Natural killer cell (primary cell): ENCODE measurements around the gene ZNF154. TPM values are rescaled to one million over a fixed set of nuclear protein-coding genes. Genes with fewer than 3 reads are reported as not detected.
A peak's percentile ranks its signal among the peaks of the same experiment; 100 is the strongest.

Source experiments
- ATAC-seq, 3 donors: fragments of 150-1000 bp in 2 of 3; fragments of 200-7000 bp in 1 of 3; cut with Tn5 transposase; 1 replicate in 1 of 3; 2 replicates in 2 of 3; pipeline ENCODE4 v1.10.0; 2021; ENCODE audit warnings: mild to moderate bottlenecking in 2 of 3, moderate library complexity in 2 of 3
- DNase-seq, 2 donors: peaks; one replicate each; pipeline versions ENCODE4 v3.0.0 to v3.0.0-alpha.2; 2013 to 2021; ENCODE audit warnings: mixed read lengths in 1 of 2
- H3K27ac ChIP-seq: one replicate; pipeline ENCODE4 v1.5.1; 2013; ENCODE audit warnings: mild to moderate bottlenecking, low read length
- H3K27me3 ChIP-seq: one replicate; pipeline ENCODE4 v1.6.1; 2013; ENCODE audit warnings: low read length; ENCODE audit not compliant: control insufficient read depth, insufficient read depth
- H3K36me3 ChIP-seq: one replicate; pipeline ENCODE4 v1.6.1; 2013; ENCODE audit warnings: low read length; ENCODE audit not compliant: control insufficient read depth, insufficient read depth
- H3K4me1 ChIP-seq: one replicate; pipeline ENCODE4 v1.6.1; 2013; ENCODE audit warnings: low read length; ENCODE audit not compliant: control insufficient read depth, insufficient read depth
- H3K4me3 ChIP-seq: one replicate; pipeline ENCODE4 v1.5.1; 2013; ENCODE audit warnings: low read length
- H3K9me3 ChIP-seq: one replicate; pipeline ENCODE4 v1.6.1; 2013; ENCODE audit warnings: low read length; ENCODE audit not compliant: control insufficient read depth, insufficient read depth
- H3K27ac Mint-ChIP-seq, 2 donors: one replicate each; pipeline ENCODE4 v1.8.0; 2022; ENCODE audit warnings: mild to moderate bottlenecking in 2 of 2, mixed read lengths in 2 of 2, moderate library complexity in 1 of 2
- H3K27me3 Mint-ChIP-seq, 2 donors: one replicate each; pipeline ENCODE4 v1.8.0; 2022; ENCODE audit warnings: low read depth in 2 of 2, mixed read lengths in 2 of 2
- H3K36me3 Mint-ChIP-seq: one replicate; pipeline ENCODE4 v1.8.0; 2022; ENCODE audit warnings: mixed read lengths
- H3K4me1 Mint-ChIP-seq, 2 donors: one replicate each; pipeline ENCODE4 v1.8.0; 2022; ENCODE audit warnings: mixed read lengths in 2 of 2
- H3K4me3 Mint-ChIP-seq: one replicate; pipeline ENCODE4 v1.8.0; 2022; ENCODE audit warnings: mild to moderate bottlenecking, moderate library complexity, mixed read lengths
- H3K9me3 Mint-ChIP-seq, 2 donors: one replicate each; pipeline ENCODE4 v1.8.0; 2022; ENCODE audit warnings: mixed read lengths in 2 of 2
- WGBS: methylation state at CpG from one replicate; pipeline ENCODE4 v1.1.7; 2013; ENCODE audit warnings: missing lambda C conversion rate; ENCODE audit not compliant: insufficient coverage; 5-methylcytosine and 5-hydroxymethylcytosine counted together
- intact Hi-C: fragments of 100-400 bp; cut with micrococcal nuclease; formaldehyde crosslinking; loops from one replicate; pipeline ENCODE4 v1.14.2; 2022
- total RNA-seq, 4 donors: library from RNA; stranded (reverse); fragments of 120-200 nt in 1 of 4; gene quantifications; one replicate each; pipeline versions ENCODE4 v1.2.3 to v1.2.4, GENCODE V29; 2013 to 2022
- TF ChIP-seq, protein P1 (sequence below): fragments of 200-600 bp; IDR thresholded peaks from one replicate; pipeline ENCODE4 v1.8.0; 2022; ENCODE audit warnings: antibody characterized with exemption

The ZNF154 gene
- total RNA-seq, 3 donors from 2014 or later (not counting 1 experiment from before 2014, with no cell fraction given): 4.2 to 21.6 (median 9.5) TPM

DNA sequence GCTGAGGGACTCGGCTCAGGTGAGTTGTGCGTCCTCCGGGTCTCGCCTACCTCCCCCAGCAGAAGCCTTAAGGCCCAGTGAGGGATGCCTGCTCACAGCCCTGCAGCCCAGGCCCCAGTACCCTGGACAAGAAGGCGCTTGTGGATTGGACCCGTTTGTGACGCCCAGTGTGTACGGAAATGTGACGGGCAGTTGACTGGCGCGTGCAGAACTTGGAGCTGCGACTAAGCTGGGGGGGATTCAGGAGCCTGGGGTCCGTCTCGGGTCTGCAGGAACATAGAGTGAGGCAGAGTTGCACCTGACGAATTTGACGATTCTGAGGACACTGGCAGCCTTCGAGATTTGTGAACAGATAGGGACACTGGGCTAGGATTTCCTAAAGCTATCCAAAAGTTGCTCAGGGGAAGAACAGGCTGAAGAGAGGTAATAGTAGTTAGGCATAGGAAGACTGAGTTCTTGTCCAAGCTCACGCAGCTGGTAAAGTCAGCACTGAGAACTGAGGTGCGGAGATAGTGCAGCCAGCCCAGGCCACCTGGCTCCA, 26.7 kb downstream of the ZNF154 start:
- peak overlapping the region; percentile 95 for H3K4me3 Mint-ChIP-seq
- WGBS: 5% methylated on average over 19 of the region's 19 CpGs

DNA sequence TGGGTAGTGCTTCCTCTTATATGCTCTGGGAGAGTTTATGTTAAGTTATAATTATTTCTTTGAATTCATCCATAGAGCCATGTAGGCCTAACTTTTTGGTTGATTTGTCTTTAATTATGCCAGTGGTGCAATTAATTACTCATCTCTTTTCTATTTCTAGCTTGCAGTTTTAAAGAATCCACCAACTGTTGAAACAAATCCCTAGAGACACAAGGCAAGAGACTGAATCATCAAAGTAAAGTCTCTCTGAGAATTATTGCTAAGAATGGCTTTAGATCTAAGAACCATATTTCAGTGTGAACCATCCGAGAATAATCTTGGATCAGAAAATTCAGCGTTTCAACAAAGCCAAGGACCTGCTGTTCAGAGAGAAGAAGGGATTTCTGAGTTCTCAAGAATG, 33.1 kb downstream of the ZNF154 start:
- TF ChIP-seq, protein P1, sequence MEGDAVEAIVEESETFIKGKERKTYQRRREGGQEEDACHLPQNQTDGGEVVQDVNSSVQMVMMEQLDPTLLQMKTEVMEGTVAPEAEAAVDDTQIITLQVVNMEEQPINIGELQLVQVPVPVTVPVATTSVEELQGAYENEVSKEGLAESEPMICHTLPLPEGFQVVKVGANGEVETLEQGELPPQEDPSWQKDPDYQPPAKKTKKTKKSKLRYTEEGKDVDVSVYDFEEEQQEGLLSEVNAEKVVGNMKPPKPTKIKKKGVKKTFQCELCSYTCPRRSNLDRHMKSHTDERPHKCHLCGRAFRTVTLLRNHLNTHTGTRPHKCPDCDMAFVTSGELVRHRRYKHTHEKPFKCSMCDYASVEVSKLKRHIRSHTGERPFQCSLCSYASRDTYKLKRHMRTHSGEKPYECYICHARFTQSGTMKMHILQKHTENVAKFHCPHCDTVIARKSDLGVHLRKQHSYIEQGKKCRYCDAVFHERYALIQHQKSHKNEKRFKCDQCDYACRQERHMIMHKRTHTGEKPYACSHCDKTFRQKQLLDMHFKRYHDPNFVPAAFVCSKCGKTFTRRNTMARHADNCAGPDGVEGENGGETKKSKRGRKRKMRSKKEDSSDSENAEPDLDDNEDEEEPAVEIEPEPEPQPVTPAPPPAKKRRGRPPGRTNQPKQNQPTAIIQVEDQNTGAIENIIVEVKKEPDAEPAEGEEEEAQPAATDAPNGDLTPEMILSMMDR: no peak
- no peaks in the 10 kb centered on the region for H3K36me3 Mint-ChIP-seq
- Histone ChIP-seq H3K4me1 (no peaks in the 10 kb centered on the region), H3K36me3 (no peaks in the 10 kb centered on the region), H3K27me3 (peaks cover 4% of the 10 kb centered on the region), H3K27ac (no peak overlapping the region), H3K9me3 (peaks cover 3% of the 10 kb centered on the region), H3K4me3 (no peak overlapping the region)
- H3K4me1 Mint-ChIP-seq: peaks cover 0 to 6% of the 10 kb centered on the region in 2 donors
- ATAC-seq (no peak), DNase-seq (no peak)
- H3K27me3 Mint-ChIP-seq: peaks cover 12 to 36% of the 10 kb centered on the region in 2 donors
- intact Hi-C loops: no loop called here
- 75% methylated on average over 1 of the region's 2 CpGs for whole genome bisulfite sequencing
- H3K9me3 Mint-ChIP-seq: peaks cover 0 to 2% of the 10 kb centered on the region in 2 donors
- no peak overlapping the region for H3K4me3 Mint-ChIP-seq
- no peak overlapping the region for H3K27ac Mint-ChIP-seq

More for the DNA sequence above, 26.7 kb downstream of the ZNF154 start:
- peak overlapping the region; percentile 42 for H3K27ac ChIP-seq
- H3K9me3 ChIP-seq: peaks cover 56% of the 10 kb centered on the region
- H3K4me1 Mint-ChIP-seq: peaks cover 30 to 44% of the 10 kb centered on the region in 2 donors
- H3K36me3 ChIP-seq: peaks cover 26% of the 10 kb centered on the region
- TF ChIP-seq, protein P1: no peak
- H3K9me3 Mint-ChIP-seq: peaks cover 20 to 33% of the 10 kb centered on the region in 2 donors
- H3K36me3 Mint-ChIP-seq: peaks cover 52% of the 10 kb centered on the region
- DNase-seq: no peak
- H3K27me3 Mint-ChIP-seq: peaks cover 4 to 9% of the 10 kb centered on the region in 2 donors
- H3K27me3 ChIP-seq: no peaks in the 10 kb centered on the region
- peaks cover 22% of the 10 kb centered on the region for H3K4me1 ChIP-seq
- H3K27ac Mint-ChIP-seq: peak overlapping the region; percentile 85 to 90
- intact Hi-C loops: loop anchor here (2.0 to 10.0 kb wide), 4 partner anchors 27 to 270 kb away; partner anchors contain the start of genes ZNF154, ZNF17, ZNF211 and ZNF552
- peak overlapping the region; percentile 84 for H3K4me3 ChIP-seq
- ATAC-seq: no peak

GRCh38 chr19:57672466-57672865, 36.5 kb downstream of the ZNF154 start:
- peaks cover 8% of the 10 kb centered on the region for H3K27me3 ChIP-seq
- Mint-ChIP-seq H3K27ac (no peak overlapping the region), H3K4me1 (no peaks in the 10 kb centered on the region), H3K9me3 (peaks cover 0 to 2% of the 10 kb centered on the region in 2 donors), H3K27me3 (peaks cover 13 to 27% of the 10 kb centered on the region in 2 donors), H3K36me3 (no peaks in the 10 kb centered on the region), H3K4me3 (no peak overlapping the region)
- H3K4me1 ChIP-seq: no peaks in the 10 kb centered on the region
- no peak overlapping the region for H3K27ac ChIP-seq
- TF ChIP-seq, protein P1: no peak
- ATAC-seq: no peak
- intact Hi-C loops: no loop called here
- no peaks in the 10 kb centered on the region for H3K9me3 ChIP-seq
- WGBS: 88% methylated on average over 2 of the region's 4 CpGs
- H3K36me3 ChIP-seq: no peaks in the 10 kb centered on the region
- H3K4me3 ChIP-seq: no peak overlapping the region
- DNase-seq: no peak
